ENCODE data around the gene PGA5.

The PGA5 gene

DNA sequence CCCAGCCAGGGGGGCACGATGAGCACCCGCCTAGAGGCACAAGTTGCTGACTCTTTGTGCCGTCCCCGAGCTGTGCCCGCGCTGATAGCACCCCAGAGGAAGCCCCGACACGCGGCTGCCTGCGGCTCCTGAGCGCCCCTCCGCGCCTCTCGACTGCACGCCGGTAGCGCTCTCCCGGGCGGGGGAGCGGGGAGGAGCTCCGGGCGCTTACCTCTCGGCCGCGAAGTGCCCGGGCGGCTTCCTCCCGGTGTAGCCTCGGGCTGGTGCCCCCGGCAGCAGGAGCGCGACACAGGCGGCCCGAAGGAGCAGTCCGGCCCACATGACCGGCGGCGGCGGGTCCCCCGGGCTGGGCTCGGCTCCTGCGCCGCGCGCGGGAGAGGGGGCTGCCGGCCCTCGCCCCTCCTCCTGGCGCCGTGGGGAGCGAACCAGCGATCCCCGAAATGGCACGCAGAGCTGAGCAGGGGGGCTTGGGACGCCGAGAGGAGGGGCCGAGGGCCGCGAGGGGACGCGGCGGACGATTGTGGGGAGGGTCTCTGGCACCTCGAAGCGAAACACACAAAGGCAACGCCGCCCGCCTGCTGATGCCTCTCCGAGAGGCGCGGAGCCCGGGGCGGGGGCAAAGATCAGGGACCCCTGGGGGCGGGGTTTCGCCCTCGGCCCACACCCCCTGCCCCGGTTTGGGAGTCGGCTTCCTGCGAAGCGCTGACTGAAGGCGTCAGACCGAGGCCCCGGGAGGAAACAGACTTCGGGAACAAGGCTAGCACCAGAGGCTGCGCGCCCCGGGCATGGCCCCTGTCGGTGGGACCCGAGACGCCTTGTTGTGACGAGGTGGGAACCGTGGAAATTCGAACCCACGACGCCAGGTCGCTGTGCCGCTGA, 54.0 kb downstream of the PGA5 start, which contains the start of gene VWCE:
VWCE (minus strand) TSS at position 600 of the 879 bp plus-strand sequence; CDS start at position 321, 279 bp downstream.
- peak; percentile 63 for DNase-seq (ENCODE audit: low read depth)

DNA sequence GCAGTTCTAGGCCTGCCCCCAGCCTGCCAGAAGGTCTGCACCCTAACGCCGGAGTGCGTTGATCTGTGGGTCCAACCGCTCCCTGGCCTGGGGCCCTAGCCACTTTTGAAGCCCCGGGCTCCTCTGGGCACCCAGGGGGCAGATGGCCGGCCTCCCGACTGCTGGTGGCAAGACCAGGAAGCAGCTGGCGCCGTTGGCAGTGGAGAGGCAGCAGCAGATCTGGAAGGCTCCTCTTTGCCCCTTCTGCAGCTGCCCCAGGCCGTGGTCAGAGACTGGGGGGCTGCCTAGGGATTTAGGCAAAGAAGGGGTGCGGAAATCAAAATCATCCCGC, 54.6 kb downstream of the PGA5 start:
- no peak for DNase-seq (ENCODE audit: low read depth)

DNA sequence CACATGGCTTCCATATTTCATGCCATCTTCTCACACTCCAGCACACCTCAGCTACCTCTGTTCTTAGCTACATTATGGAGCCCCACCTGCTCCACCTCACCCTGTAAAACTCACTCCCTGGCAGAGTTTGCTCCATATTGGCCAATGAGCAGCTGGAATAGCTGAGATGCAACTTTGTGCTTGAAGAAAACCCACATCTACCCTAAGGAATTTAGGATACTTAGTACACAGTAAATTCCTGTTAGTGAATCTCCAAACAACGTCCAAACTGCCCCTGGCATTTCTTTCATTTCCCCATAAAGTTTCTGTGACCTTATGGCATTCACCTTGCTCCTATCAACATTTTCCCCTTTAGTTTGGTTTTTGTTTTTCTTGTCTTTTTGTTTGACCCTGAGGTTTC, 56.4 kb downstream of the PGA5 start:
- DNase-seq (ENCODE audit: low read depth) = no peak

DNA sequence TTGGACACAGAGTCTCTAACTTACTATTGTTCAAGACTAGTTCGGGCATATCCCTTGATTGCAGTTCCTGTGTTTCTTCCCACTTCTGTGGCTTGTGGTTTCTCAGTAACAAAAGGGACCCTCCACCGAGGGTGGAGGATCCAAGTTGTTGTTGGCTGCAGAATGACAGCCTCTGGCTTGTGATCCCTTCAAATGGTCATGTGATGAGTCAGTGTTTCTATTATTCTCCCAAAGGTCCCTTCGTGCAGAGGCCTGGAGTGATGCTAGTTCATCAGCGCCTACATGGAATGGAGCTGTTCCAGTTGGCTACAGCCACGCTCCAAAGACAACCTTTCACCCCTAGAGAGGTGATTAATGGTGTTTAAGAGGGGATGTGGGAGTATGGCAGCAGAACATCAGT, 56.8 kb downstream of the PGA5 start:
- no peak for DNase-seq (ENCODE audit: low read depth)

DNA sequence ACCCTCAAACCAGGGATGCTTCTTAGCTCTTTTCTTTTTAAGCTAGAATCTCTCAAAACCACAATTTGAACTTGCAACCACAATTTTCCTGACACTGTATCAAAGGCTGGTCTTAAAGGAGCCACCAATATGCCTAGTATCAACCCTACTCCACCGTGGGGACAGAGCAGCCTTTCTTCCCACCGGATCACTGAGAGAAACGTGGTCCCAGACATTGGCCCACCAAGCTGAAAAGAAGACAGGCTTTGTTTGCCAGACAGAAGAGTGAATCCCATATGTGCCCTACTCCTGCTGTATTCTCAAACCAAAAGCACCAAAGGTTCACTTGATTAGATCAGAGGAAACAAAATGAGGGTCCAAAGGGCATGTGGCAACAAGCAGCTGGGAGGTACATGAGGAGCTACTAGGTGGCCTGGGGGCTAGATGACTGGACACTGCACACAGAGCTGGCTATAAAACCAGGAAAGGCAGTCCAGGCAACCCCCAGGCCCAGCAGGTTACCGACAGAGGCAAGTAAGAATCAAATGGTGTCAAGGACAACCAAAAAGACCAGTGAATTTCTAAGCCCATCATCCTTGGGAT, 57.8 kb downstream of the PGA5 start:
- no peak for DNase-seq (ENCODE audit: low read depth)

All from CMK (cell line).